SH-SY5Y (cell line): ENCODE results near the gene VPS35.

Experiments
- GATA2 ChIP-seq: IDR thresholded peaks from 2 replicates; pipeline ENCODE4 v1.6.1; 2011; ENCODE audit warnings: mild to moderate bottlenecking, low read depth, low read length
- GATA3 ChIP-seq: IDR thresholded peaks from 2 replicates; pipeline ENCODE4 v1.6.1; 2011; ENCODE audit warnings: low read depth, mild to moderate bottlenecking, low read length, moderate library complexity

The VPS35 gene

GRCh38 chr16:46606231-46606630 is 82.7 kb downstream of the VPS35 start:
- no peak for TF ChIP-seq GATA3
- TF ChIP-seq GATA2 = peak; percentile 10; the same call in 1 of the 2 replicates
